Erythroblast (primary cell): ENCODE measurements around the gene C22orf15.

Experiments used
- GATA1 ChIP-seq: IDR thresholded peaks from 2 replicates; pipeline ENCODE4 v1.6.1; 2011; ENCODE audit warnings: low read depth, mild to moderate bottlenecking, control low read depth, low read length, moderate library complexity
- POLR2A ChIP-seq: IDR thresholded peaks from 2 replicates; pipeline ENCODE4 v1.6.1; 2011; ENCODE audit warnings: mild to moderate bottlenecking, low read length

GRCh38 chr22:23772315-23772648 lies 9.5 kb downstream of the C22orf15 start:
- TF ChIP-seq POLR2A (no peak), GATA1 (no peak)
